Iris pigment epithelial cell (primary cell): ENCODE results near the gene PMP22.
"Not testable (repeated sequence)": the region's sequence is repeated elsewhere in the genome, so short reads cannot be mapped to it uniquely, and the experiment has no call there.

Experiments
- DNase-seq: peaks from one replicate; pipeline ENCODE4 v3.0.0-alpha.2; 2011; ENCODE audit warnings: low read depth

Gene PMP22

GRCh38 chr17:15255713-15256454 lies 9.2 kb downstream of the PMP22 start:
- peak; percentile 74 for DNase-seq

DNA sequence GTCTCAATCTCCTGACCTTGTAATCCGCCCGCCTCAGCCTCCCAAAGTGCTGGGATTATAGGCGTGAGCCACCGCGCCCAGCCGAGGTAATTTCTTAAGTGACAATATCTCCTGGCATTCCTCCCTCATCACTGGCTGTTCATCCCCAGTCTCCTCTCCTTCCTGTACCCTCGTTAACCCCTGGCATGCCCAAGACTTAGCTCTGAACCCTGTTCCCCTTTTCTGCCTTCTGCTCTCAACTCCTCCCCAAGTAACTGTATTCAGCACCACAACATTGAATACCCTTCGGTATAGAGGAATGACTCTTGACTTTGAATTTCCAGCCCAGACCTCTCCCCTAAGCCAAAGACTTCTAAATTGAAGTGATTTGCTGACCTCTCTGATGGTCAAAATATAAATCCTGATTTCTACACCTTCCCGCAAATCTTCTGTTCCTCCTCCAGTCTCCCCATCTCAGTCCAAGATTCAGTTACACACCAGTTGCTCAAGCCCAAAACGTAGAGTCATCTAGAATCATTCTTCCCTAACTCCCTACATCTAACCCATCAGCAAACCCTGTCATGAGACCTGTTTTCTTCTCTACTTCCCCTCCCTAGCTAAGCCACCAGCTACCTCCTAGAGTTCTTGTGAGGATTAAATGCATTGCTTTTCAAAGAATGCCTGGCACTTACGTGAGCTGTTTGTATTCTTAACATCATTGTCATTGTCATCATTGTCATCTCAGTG lies 14.8 kb downstream of the PMP22 start:
- no peak for DNase-seq

- no peak for DNase-seq
These were observed 15.6 kb downstream of the PMP22 start for GRCh38 chr17:15249487-15249886.

GRCh38 chr17:15247891-15248529 lies 17.1 kb downstream of the PMP22 start:
- no peak for DNase-seq

DNA sequence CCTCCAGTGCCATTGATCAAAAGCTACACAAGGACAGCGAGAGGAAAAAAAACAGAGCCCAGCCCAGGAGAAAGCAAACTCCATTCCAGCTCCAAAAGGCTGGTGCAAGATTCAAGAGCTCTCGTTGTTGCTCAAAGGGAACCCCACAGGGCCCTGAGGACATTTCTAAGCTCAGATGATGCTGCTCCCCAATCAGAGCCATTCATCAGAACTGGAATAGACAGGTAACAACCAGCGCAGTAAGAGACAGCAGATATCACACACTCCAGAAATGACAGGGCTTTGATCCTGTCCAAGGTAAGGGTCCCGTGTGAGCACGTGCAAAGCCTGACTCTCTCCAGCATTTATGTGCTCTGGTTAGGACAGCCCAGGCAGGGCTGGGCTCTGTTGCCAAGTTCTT lies 20.1 kb downstream of the PMP22 start:
- DNase-seq, result no peak

- peak; percentile 35 for DNase-seq
These were observed 24.5 kb downstream of the PMP22 start for GRCh38 chr17:15240644-15241043.

DNA sequence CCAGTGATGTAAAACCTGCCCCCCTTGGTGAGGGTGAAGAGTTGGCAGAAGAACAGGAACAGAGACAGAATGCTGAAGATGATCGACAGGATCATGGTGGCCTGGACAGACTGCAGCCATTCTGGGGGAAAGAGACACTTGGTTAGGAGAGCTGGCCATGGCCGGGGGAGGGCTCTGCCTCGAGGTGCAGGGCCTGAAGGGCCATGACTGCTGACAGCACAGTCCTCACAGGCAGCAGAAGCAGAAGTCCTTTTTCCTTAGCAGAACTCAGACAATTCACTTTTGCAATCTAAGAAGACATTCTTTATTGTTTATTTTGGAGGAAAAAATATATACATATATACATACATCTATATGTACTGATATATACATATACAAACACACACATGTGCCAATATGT lies 25.6 kb downstream of the PMP22 start:
- DNase-seq, result no peak

DNA sequence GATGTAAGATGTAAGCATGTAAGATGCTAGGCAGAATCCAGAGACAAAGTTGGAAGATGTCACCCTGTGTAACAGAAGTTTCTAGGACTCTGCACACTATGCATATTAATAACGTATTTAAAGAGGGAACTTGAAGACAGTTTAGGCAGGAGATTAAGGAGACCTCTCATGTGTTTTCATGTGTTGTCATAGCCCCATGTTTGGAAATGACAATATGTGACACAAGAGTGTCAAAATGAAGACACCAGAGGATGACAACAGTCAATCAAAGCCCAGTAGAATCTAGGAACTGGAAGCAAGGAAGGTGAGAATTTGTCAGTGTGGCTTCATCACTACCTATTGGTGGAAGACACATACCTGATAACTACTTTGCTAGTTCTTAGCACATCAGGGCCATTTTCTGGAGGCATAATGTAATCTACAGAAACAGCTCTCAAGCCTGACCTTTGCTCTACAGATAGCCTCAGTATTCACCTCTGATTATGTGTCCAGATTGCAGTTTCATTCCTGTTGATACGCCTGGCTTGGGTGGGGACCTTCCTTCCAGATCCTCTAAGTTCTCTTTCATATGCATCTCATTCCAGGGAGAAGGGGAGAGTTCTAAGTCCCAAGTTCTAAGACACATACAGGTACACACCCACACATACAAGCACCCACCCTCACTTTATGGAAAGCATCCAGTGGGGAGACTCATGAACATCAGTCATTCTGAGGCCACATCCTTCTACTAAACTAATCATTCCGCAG lies 26.3 kb downstream of the PMP22 start:
- no peak for DNase-seq

DNA sequence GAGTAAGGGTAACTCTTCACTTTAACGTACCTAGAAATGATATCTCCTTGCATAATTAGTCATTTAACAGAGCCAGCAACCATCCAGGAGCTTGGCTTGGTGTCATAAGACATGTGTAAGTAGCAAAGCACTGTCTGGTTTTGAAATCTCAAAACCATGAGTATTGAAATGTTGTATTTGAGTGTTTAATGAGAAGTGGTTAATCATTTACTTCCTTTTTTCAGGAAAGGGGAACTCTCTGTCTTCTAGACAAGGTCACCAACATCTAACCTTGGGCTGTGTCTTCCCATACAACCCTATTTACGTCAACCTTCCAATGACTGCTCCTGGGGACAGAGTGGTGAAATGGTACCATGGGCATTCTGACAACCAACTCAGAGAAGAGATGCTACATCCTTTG lies 27.1 kb downstream of the PMP22 start:
- DNase-seq, result no peak

DNA sequence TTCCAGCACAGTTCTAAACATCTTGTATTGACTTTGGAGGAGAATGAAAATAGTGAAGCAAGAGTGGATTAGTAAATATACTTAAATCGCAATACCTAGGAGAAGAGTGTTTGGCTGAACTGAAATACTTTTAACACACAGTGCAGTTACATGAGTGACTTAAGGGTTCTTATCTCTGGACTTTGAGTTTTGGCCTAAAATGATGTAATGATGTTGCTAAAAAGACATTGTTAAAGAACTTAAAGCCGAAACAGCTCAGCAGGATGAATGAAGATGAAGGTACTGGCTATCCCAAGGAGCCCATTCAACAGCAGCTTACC lies 28.1 kb downstream of the PMP22 start:
- DNase-seq, result no peak

GRCh38 chr17:15236281-15237105 lies 28.6 kb downstream of the PMP22 start:
- no peak for DNase-seq

GRCh38 chr17:15233971-15234370 lies 31.2 kb downstream of the PMP22 start:
- DNase-seq, result no peak

- DNase-seq, result peak; percentile 70
These were observed 31.9 kb downstream of the PMP22 start for GRCh38 chr17:15233022-15233805.

- no peak for DNase-seq
These were observed 32.6 kb downstream of the PMP22 start for GRCh38 chr17:15232517-15232915.

DNA sequence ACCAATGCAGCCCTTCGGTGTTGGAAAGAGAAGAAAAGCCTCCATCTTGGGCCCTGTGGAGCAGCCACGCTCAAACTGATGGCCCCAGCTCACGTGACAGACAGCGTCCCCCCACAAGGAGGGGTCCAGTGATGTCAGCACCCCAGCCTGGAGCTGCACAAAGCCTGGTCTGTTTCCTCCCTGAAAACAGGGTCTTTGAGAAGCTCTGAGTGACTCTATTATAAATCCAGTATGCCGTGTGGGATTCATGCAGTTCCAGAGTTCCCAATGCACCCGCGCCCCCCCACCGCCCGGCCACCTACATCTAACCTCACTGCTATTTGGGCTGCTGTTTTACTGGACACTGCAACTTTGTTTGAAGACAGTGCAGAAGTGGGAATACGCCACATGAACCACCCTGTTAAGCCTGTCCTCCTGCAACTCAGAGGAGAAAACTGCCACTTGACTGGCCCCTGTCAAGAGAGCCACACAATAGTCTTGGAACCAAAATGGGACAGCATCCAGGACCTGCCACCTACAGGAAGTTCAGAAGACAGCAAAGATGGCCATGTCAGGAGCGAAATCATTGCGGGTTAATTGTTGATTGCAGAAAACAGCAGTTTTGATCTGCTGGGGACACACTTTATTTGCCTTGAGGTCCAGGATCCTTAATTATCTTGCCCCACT lies 33.1 kb downstream of the PMP22 start:
- no peak for DNase-seq

- no peak for DNase-seq
These were observed 34.3 kb downstream of the PMP22 start for GRCh38 chr17:15230866-15231265.

DNA sequence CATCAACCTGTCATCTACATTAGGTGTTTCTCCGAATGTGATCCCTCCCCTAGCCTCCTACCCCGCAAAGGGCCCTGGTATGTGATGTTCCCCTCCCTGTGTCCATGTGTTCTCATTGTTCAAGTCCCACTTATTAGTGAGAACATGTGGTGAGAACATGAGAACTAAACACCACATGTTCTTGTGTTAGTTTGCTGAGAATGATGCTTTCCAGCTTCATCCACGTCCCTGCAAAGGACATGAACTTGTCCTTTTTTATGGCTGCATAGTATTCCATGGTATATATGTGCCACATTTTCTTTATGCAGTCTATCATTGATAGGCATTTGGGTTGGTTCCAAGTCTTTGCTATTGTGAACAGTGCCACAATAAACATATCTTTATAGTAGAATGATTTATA lies 43.3 kb downstream of the PMP22 start:
- DNase-seq, result not testable (repeated sequence)

DNA sequence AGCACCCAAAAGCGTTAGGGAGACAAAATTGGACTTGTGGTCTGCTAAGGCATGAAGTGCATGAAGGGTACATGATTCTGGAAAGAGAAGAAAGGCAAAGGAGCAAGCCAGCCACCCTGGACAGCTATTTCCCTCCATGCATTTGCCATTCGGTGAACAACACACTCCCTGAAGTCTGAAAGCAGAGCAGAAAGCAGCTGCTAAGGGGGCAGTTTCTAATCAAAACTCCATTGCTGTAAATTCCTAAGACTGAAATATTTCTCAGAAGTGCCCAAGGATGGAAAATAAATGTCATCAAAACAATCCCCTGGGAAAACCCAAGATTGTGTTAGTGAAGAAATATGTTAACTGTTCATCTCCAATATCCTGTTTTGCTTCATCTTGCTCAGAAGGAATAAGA lies 44.3 kb downstream of the PMP22 start:
- no peak for DNase-seq

DNA sequence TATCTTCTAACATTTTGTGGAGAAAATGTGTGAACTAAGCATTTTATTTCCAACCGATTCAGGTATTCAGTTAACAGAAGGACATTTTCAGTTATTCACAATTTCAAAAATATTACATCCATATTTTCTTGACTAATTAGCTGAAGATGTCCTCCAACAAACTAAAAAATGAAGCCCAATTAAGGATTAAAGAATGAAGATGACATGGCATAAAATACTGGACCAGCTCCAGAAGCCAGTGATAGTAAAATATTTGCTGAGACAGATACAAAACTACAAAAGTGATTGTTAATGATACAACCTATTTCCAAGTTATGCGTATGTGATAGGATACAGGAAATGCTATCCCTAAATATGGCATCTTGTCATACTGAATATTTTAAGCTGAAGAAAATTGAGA lies 48.6 kb downstream of the PMP22 start:
- DNase-seq, result no peak

- DNase-seq, result peak; percentile 51
These were observed 51.6 kb downstream of the PMP22 start for GRCh38 chr17:15213381-15214087.
